Measurements from ENCODE around the gene SLC30A2. TPM values are rescaled to one million over a fixed set of nuclear protein-coding genes. Genes with fewer than 3 reads are reported as not detected.
"Not testable (repeated sequence)": the region's sequence is repeated elsewhere in the genome, so short reads cannot be mapped to it uniquely, and the experiment has no call there.

The SLC30A2 gene
- total RNA-seq: 0.30 TPM

GRCh38 chr1:26045722-26046245 is at the start of gene SLC30A2:
TSS of gene SLC30A2 (minus strand) at chr1:26046118. CDS start at chr1:26045896, 222 bp downstream.
- no peak for DNase-seq

GRCh38 chr1:26094677-26095383 is 48.9 kb upstream of the SLC30A2 start:
- DNase-seq: peak; percentile 23

- DNase-seq: no peak
These were observed 48.3 kb upstream of the SLC30A2 start for GRCh38 chr1:26094076-26094669.

GRCh38 chr1:26093569-26093968 is 47.7 kb upstream of the SLC30A2 start:
- not testable (repeated sequence) for DNase-seq

GRCh38 chr1:26092422-26092821 is 46.5 kb upstream of the SLC30A2 start:
- no peak for DNase-seq

- DNase-seq: no peak
These were observed 45.0 kb upstream of the SLC30A2 start for GRCh38 chr1:26090893-26091292.

GRCh38 chr1:26089125-26089524 is 43.2 kb upstream of the SLC30A2 start:
- no peak for DNase-seq

GRCh38 chr1:26084844-26085243 is 38.9 kb upstream of the SLC30A2 start:
- DNase-seq: no peak

GRCh38 chr1:26084091-26084561 is 38.2 kb upstream of the SLC30A2 start:
- no peak for DNase-seq

GRCh38 chr1:26083208-26083607 is 37.3 kb upstream of the SLC30A2 start:
- no peak for DNase-seq

GRCh38 chr1:26082020-26082350 is 36.1 kb upstream of the SLC30A2 start:
- no peak for DNase-seq

GRCh38 chr1:26081267-26082019 is 35.5 kb upstream of the SLC30A2 start:
- DNase-seq: no peak

GRCh38 chr1:26079960-26080814 is 34.3 kb upstream of the SLC30A2 start:
- no peak for DNase-seq

- DNase-seq: no peak
These were observed 33.3 kb upstream of the SLC30A2 start for GRCh38 chr1:26079178-26079563.

- DNase-seq: no peak
These were observed 32.6 kb upstream of the SLC30A2 start for GRCh38 chr1:26078286-26079177.

- DNase-seq: no peak
These were observed 31.6 kb upstream of the SLC30A2 start for GRCh38 chr1:26077524-26077923.

GRCh38 chr1:26075421-26076144 is 29.7 kb upstream of the SLC30A2 start:
- no peak for DNase-seq

- no peak for DNase-seq
These were observed 26.4 kb upstream of the SLC30A2 start for GRCh38 chr1:26072305-26072704.

- DNase-seq: no peak
These were observed 25.0 kb upstream of the SLC30A2 start for GRCh38 chr1:26070963-26071342.

- DNase-seq: no peak
These were observed 24.5 kb upstream of the SLC30A2 start for GRCh38 chr1:26070296-26070962.

Data from skin of body (tissue), 2 donors.